Chondrocyte (in vitro differentiated cells): ENCODE results near the gene JUN. TPM values are rescaled to one million over a fixed set of nuclear protein-coding genes. Genes with fewer than 3 reads are reported as not detected.

Source experiments
- DNase-seq: peaks from one replicate; pipeline ENCODE4 v3.0.0; 2021; ENCODE audit warnings: mixed read lengths, low spot score
- H3K27ac Mint-ChIP-seq: one replicate; pipeline ENCODE4 v1.8.0; 2021; ENCODE audit warnings: mild to moderate bottlenecking, moderate library complexity, mixed read lengths; ENCODE audit not compliant: unreplicated experiment
- H3K27me3 Mint-ChIP-seq: 2 replicates; pipeline ENCODE4 v1.8.0; 2021; ENCODE audit warnings: low read depth, mixed read lengths
- H3K36me3 Mint-ChIP-seq: 2 replicates; pipeline ENCODE4 v1.8.0; 2021; ENCODE audit warnings: low read depth, mixed read lengths
- H3K4me1 Mint-ChIP-seq: 2 replicates; pipeline ENCODE4 v1.8.0; 2021; ENCODE audit warnings: low read depth, mild to moderate bottlenecking, mixed read lengths
- H3K4me3 Mint-ChIP-seq: one replicate; pipeline ENCODE4 v1.8.0; 2021; ENCODE audit warnings: mild to moderate bottlenecking, moderate library complexity, mixed read lengths; ENCODE audit not compliant: unreplicated experiment
- H3K9me3 Mint-ChIP-seq: 2 replicates; pipeline ENCODE4 v1.8.0; 2021; ENCODE audit warnings: low read depth, mixed read lengths
- total RNA-seq: library from RNA; stranded (reverse); gene quantifications from 3 replicates; pipeline ENCODE4 v1.2.1, GENCODE V29; 2021
- TF ChIP-seq, protein P1 (sequence below): fragments of 200-600 bp; sonication (generic); IDR thresholded peaks from 2 replicates; pipeline ENCODE4 v1.5.0; 2021; ENCODE audit warnings: antibody characterized with exemption, mild to moderate bottlenecking, moderate library complexity

The JUN gene
- total RNA-seq, 1 donor from 2014 or later: 92.3 TPM

DNA sequence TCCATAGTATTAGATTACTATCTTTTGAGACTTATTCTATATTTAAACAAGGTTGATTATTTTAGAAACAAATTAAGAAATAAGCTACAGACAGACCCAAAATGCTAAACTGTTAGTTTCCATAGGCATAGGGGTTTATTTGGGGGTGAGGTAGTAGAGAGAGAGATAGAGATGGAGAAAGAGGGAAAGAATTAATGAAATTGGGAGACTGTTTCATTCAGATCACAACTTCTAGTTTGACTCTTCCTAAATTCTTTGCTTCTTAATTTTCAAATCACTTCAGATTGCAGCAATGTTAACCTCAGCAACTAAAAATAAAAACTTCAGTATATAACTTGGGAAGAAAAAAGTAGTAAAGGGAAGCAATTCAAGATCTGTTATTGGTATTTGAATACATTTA is 3.4 kb downstream of the JUN start:
- TF ChIP-seq, protein P1, sequence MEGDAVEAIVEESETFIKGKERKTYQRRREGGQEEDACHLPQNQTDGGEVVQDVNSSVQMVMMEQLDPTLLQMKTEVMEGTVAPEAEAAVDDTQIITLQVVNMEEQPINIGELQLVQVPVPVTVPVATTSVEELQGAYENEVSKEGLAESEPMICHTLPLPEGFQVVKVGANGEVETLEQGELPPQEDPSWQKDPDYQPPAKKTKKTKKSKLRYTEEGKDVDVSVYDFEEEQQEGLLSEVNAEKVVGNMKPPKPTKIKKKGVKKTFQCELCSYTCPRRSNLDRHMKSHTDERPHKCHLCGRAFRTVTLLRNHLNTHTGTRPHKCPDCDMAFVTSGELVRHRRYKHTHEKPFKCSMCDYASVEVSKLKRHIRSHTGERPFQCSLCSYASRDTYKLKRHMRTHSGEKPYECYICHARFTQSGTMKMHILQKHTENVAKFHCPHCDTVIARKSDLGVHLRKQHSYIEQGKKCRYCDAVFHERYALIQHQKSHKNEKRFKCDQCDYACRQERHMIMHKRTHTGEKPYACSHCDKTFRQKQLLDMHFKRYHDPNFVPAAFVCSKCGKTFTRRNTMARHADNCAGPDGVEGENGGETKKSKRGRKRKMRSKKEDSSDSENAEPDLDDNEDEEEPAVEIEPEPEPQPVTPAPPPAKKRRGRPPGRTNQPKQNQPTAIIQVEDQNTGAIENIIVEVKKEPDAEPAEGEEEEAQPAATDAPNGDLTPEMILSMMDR: no peak
- no peaks in the 10 kb centered on the region for H3K9me3 Mint-ChIP-seq
- peaks cover 30% of the 10 kb centered on the region for H3K4me1 Mint-ChIP-seq
- no peak for DNase-seq
- peak overlapping the region; percentile 78 for H3K27ac Mint-ChIP-seq
- peak overlapping the region; percentile 88 for H3K4me3 Mint-ChIP-seq
- H3K36me3 Mint-ChIP-seq: peaks cover 16% of the 10 kb centered on the region
- H3K27me3 Mint-ChIP-seq: no peaks in the 10 kb centered on the region

DNA sequence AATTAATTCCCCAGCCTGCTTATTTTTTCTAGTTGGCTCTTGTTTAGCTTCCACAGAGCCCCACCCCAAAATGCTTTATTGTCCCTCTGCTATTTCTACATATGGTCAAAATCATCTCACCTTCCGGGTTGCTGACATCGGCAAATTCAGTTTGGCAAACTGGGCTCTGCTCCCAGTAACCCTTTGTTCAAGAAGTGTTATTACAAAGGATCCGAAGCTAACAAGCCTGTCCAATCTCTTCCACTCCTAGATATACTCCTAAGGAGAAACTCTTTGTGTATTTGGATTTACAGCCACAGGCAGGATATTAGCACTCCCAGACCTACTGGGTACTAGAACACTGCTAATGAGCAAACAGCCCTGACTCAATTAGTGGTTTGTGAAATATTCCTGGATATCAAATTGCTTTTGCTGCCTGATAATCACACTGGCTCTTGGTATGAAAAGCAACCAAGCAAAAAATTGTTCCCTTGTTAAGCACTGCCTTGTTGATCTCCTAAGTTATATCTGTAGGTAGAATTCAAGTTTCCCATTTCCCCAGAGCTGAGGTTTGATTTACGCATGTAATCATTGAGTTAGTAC is 4.0 kb downstream of the JUN start:
- H3K4me1 Mint-ChIP-seq: peaks cover 28% of the 10 kb centered on the region
- no peaks in the 10 kb centered on the region for H3K27me3 Mint-ChIP-seq
- peaks cover 16% of the 10 kb centered on the region for H3K36me3 Mint-ChIP-seq
- TF ChIP-seq, protein P1: no peak
- peak overlapping the region; percentile 78 for H3K27ac Mint-ChIP-seq
- H3K4me3 Mint-ChIP-seq: peak overlapping the region; percentile 88
- H3K9me3 Mint-ChIP-seq: no peaks in the 10 kb centered on the region
- DNase-seq: no peak

DNA sequence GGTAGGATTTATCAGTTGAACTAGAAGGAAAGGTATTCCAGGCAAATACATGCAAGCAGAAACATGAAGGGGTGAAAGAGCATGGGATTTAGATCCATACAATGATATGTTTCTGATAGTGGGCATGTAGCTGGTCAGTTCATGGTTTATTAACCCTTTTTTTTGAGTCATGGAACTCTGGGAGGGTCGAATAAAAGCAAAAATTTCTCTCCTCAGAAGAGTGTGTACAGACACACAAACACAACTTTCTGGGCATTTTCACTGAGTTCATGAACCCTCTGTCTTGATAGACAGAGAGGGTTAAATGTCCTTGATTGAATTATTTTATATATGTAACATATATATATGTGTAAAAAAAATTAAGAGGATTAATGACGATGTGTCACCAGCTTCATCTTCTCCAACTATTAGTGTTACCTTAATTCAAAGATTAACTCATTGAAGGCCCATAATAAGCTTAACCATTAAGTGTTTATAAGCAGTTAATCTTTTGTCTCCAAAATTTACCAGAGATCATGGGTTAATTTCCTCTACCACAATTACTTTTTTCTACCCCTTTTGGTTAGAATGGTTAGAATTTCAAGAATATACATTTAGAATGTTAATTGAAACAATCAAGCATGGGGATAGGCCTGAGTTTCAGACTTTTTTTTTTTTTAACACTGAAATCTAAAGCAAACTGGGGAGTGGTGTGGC is 4.6 kb downstream of the JUN start:
- H3K36me3 Mint-ChIP-seq: peaks cover 16% of the 10 kb centered on the region
- DNase-seq: no peak
- TF ChIP-seq, protein P1: no peak
- peaks cover 29% of the 10 kb centered on the region for H3K4me1 Mint-ChIP-seq
- no peaks in the 10 kb centered on the region for H3K9me3 Mint-ChIP-seq
- H3K4me3 Mint-ChIP-seq: no peak overlapping the region
- no peaks in the 10 kb centered on the region for H3K27me3 Mint-ChIP-seq
- H3K27ac Mint-ChIP-seq: no peak overlapping the region

DNA sequence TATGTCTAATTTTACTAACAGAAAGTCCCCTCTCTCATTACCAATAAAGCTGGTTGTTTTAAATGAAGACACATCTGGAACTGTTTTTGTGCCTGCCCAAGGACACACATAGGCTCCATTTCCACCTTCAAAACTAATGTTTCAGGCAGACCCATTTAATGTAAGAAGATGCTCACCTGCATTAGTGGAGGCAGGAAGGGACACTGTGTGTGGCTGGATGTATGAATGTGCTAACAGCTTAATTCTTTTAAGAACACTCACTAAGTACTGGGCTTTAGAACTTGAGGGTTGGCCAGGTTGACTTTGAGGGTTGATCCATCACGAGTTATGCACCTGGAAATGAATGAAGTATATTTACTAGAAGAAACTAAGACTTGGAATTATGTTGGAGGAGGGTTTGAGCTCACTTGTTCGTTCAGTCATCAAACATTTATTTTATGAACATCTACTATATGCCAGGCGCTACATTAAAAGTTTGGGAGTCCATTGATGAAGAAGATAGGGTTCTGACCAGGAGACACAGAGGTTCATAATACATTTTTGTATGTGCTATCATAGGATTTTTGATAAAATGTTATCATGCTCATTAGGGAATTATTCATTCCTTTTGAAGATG is 5.4 kb downstream of the JUN start:
- TF ChIP-seq, protein P1: no peak
- no peak overlapping the region for H3K27ac Mint-ChIP-seq
- no peak for DNase-seq
- no peaks in the 10 kb centered on the region for H3K27me3 Mint-ChIP-seq
- peaks cover 33% of the 10 kb centered on the region for H3K4me1 Mint-ChIP-seq
- peaks cover 13% of the 10 kb centered on the region for H3K36me3 Mint-ChIP-seq
- no peaks in the 10 kb centered on the region for H3K9me3 Mint-ChIP-seq
- H3K4me3 Mint-ChIP-seq: no peak overlapping the region

DNA sequence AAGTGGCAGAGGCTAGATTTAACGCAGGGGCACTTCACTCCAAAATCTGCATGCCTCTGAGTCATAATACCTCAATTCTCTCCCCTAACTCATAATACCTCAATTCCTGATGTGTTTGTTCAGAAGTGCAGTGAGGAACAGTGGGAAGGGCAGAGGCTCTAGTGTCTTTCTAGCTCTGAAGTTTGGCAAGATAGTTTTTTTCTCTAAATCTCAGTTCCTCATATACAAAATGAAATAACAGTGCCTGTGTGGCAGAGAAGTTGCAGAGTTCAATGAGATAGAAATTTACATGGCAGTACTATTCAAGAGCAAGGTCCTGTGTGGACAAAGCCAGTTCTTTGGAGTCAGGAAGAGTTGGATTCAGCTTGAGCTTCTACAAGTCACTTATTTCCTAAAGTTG is 9.8 kb downstream of the JUN start:
- Mint-ChIP-seq H3K9me3 (no peaks in the 10 kb centered on the region), H3K27me3 (no peaks in the 10 kb centered on the region), H3K36me3 (no peaks in the 10 kb centered on the region), H3K4me1 (peaks cover 26% of the 10 kb centered on the region), H3K4me3 (no peak overlapping the region), H3K27ac (peak overlapping the region; percentile 86)
- no peak for DNase-seq
- TF ChIP-seq, protein P1: no peak
